GM10248 (cell line): ENCODE data around the gene PLOD2.

ENCODE experiments used
- CTCF ChIA-PET: fragments of 300-600 bp; sonication (Branson Sonifier 250); formaldehyde crosslinking; extraction: SDS; loops from one replicate; lab custom pipeline; 2021; ENCODE audit warnings: antibody characterized with exemption; lab: Yijun Ruan, JAX
- POLR2A ChIA-PET: fragments of 350-650 bp; sonication (Branson Sonifier 250); formaldehyde crosslinking; extraction: SDS; loops from one replicate; lab custom pipeline; 2020; ENCODE audit warnings: antibody characterized with exemption; lab: Yijun Ruan, JAX
- DNase-seq: peaks from one replicate; pipeline ENCODE4 v3.0.0; 2012; ENCODE audit errors: extremely low spot score
- TF ChIP-seq, protein P1 (sequence below): IDR thresholded peaks from 2 replicates; pipeline ENCODE4 v1.5.1; 2012; ENCODE audit warnings: mild to moderate bottlenecking, low read depth; ENCODE audit errors: extremely low read depth, missing control alignments, control extremely low read depth

The PLOD2 gene

DNA sequence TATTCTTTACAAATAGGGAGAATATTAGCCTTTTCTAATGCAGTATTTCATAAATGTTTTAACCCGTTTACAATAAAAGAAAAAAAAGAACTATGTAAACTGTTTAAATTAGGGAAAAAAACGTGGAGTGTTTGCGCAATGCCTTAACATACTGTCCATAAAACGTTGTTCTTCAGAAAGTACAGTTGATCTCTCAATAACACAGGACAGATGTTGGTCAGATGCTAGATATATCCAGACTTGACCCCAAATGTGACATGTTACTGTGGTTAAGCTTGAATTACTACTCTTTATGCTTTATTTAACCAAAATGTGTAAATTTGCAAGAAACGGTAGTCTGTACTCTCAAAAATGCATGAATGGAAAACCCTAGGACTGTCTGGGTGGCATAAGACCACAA, 110.3 kb downstream of the PLOD2 start:
- POLR2A ChIA-PET, result no interaction called here
- CTCF ChIA-PET, result no interaction called here
- no peak for DNase-seq
- TF ChIP-seq, protein P1, sequence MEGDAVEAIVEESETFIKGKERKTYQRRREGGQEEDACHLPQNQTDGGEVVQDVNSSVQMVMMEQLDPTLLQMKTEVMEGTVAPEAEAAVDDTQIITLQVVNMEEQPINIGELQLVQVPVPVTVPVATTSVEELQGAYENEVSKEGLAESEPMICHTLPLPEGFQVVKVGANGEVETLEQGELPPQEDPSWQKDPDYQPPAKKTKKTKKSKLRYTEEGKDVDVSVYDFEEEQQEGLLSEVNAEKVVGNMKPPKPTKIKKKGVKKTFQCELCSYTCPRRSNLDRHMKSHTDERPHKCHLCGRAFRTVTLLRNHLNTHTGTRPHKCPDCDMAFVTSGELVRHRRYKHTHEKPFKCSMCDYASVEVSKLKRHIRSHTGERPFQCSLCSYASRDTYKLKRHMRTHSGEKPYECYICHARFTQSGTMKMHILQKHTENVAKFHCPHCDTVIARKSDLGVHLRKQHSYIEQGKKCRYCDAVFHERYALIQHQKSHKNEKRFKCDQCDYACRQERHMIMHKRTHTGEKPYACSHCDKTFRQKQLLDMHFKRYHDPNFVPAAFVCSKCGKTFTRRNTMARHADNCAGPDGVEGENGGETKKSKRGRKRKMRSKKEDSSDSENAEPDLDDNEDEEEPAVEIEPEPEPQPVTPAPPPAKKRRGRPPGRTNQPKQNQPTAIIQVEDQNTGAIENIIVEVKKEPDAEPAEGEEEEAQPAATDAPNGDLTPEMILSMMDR, result no peak

DNA sequence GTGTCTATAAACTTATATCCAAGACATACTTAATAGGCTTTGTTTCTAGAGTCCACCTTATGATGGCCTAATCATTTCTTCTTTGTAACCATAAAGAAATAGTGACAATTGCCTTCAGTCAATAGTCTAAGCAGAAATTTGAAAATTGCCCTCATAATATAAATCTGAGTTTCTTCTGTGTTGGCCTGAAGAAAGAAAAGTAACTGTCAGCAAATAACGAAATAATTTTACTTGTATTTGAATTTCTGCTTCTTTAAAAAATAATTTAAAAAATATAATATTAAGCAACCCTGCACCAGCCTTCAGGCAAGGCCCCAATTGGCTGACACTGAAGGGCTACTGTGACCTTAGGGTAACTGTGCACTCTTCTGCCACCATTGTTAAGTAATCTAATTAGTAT, 113.5 kb downstream of the PLOD2 start:
- POLR2A ChIA-PET, result no interaction called here
- no peak for DNase-seq
- CTCF ChIA-PET, result no interaction called here
- TF ChIP-seq, protein P1, result no peak

- CTCF ChIA-PET, result no interaction called here
- no peak for DNase-seq
- POLR2A ChIA-PET, result no interaction called here
- TF ChIP-seq, protein P1, result no peak
Measured at GRCh38 chr3:146044046-146044445, 116.9 kb downstream of the PLOD2 start.

DNA sequence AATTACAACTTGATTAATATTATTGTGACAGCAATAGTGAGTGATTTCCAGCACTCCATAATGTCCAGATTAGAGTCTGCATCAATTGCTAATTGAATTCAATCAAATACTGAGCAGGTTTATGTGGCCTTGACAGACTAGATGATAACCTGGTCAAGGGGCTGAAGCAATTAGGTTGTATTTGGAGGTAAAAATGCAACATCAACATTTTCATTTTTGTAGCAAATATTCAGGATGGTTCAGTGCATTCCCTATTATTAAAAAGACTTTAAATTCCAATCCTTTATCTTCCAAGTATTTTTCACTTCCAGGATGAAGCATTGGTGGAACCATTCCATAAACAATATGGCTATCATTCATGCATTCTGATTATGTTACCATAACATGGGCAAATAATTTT, 120.4 kb downstream of the PLOD2 start:
- CTCF ChIA-PET, result no interaction called here
- POLR2A ChIA-PET, result no interaction called here
- DNase-seq, result no peak
- TF ChIP-seq, protein P1, result no peak

- TF ChIP-seq, protein P1, result no peak
- ChIA-PET CTCF (interaction anchor here (2.2 kb wide), 1 partner anchor 28 kb away, joined by 5 read pairs; no protein-coding TSS in a partner anchor), POLR2A (no interaction called here)
Measured at GRCh38 chr3:146037697-146038096, 123.3 kb downstream of the PLOD2 start.

GRCh38 chr3:146036281-146036680, 124.7 kb downstream of the PLOD2 start:
- CTCF ChIA-PET, result no interaction called here
- no peak for DNase-seq
- POLR2A ChIA-PET, result no interaction called here
- TF ChIP-seq, protein P1, result no peak

More at GRCh38 chr3:146037697-146038096, 123.3 kb downstream of the PLOD2 start:
- DNase-seq, result no peak

DNA sequence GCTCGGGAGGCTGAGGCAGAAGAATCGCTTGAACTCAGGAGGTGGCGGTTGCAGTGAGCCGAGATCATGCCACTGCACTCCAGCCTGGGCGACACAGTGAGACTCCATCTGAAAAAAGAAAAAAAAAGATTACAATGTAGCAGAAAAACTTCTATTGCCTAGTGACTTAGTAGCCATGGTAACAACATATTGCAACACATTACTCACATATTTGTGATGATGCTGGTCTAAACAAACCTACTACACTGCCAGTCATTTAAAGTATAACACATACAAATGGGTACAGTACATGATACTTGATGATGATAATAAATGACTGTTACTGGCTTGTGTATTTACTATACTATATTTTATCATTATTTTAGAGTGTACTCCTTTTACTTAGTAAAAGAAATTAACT, 125.6 kb downstream of the PLOD2 start:
- DNase-seq, result no peak
- TF ChIP-seq, protein P1, result no peak
- POLR2A ChIA-PET, result no interaction called here
- CTCF ChIA-PET, result no interaction called here
